Esophagus muscularis mucosa (tissue), 4 donors: ENCODE data around the gene ID3. TPM values are rescaled to one million over a fixed set of nuclear protein-coding genes. Genes with fewer than 3 reads are reported as not detected.

Source experiments
- DNase-seq: peaks from one replicate; pipeline ENCODE4 v3.0.0-alpha.2; 2017; ENCODE audit errors: extremely low spot score
- H3K27ac ChIP-seq, 4 donors: fragments of 200-600 bp; sonication (generic); replicated peaks in 1 of 4; 1 replicate in 3 of 4; 2 replicates in 1 of 4; pipeline ENCODE4 v1.5.1; 2016 to 2019; ENCODE audit warnings: mild to moderate bottlenecking in 1 of 4
- H3K27me3 ChIP-seq, 4 donors: fragments of 200-600 bp; sonication (generic); one replicate each; pipeline versions ENCODE4 v1.5.1 to v1.6.0; 2016 to 2019
- H3K36me3 ChIP-seq, 4 donors: fragments of 200-600 bp; sonication (generic); one replicate each; pipeline ENCODE4 v1.5.1; 2016 to 2019
- H3K4me1 ChIP-seq, 4 donors: fragments of 200-600 bp; sonication (generic); one replicate each; pipeline ENCODE4 v1.5.1; 2016 to 2019
- H3K4me3 ChIP-seq, 4 donors: fragments of 200-600 bp; sonication (generic); 1 replicate in 2 of 4; 2 replicates in 2 of 4; pipeline ENCODE4 v1.5.1; 2016 to 2019; ENCODE audit warnings: mild to moderate bottlenecking in 4 of 4, moderate library complexity in 1 of 4
- H3K9me3 ChIP-seq, 4 donors: fragments of 200-600 bp; sonication (generic); 1 replicate in 3 of 4; 2 replicates in 1 of 4; pipeline ENCODE4 v1.5.1; 2016 to 2019
- CTCF ChIP-seq, 3 experiments: fragments of 200-600 bp in 2 of 3; fragments of 450-650 bp in 1 of 3; sonication (generic) in 2 of 3; IDR thresholded peaks; one replicate each; pipeline ENCODE4 v1.5.1; 2017 to 2019; ENCODE audit warnings: antibody characterized with exemption in 3 of 3, mild to moderate bottlenecking in 2 of 3, moderate library complexity in 1 of 3
- EP300 ChIP-seq: sonication (generic); formaldehyde crosslinking; IDR thresholded peaks from one replicate; pipeline ENCODE4 v1.6.1; 2017; ENCODE audit warnings: antibody characterized with exemption
- POLR2A ChIP-seq: fragments of 450-650 bp; IDR thresholded peaks from one replicate; pipeline ENCODE4 v1.6.1; 2017; ENCODE audit warnings: antibody characterized with exemption, moderate library complexity, mild to moderate bottlenecking, low read depth
- POLR2AphosphoS5 ChIP-seq, 2 donors: sonication (generic); formaldehyde crosslinking; IDR thresholded peaks; one replicate each; pipeline ENCODE4 v1.6.1; 2017; ENCODE audit warnings: antibody characterized with exemption in 2 of 2
- WGBS: methylation state at CpG from one replicate; pipeline ENCODE4 v1.1.5; 2018; 5-methylcytosine and 5-hydroxymethylcytosine counted together
- intact Hi-C: fragments of 100-400 bp; cut with DNase I; formaldehyde crosslinking; loops from one replicate; pipeline ENCODE4 v1.15.1; 2023
- total RNA-seq, 4 donors: library from RNA; depleted of rRNA; stranded (reverse); fragments of >200 nt; gene quantifications; one replicate each; pipeline versions ENCODE4 v1.1.0 to v1.2.1, GENCODE V29; 2016

Gene ID3
- total RNA-seq, 4 donors from 2014 or later, result 75.2 to 352 (median 274) TPM

DNA sequence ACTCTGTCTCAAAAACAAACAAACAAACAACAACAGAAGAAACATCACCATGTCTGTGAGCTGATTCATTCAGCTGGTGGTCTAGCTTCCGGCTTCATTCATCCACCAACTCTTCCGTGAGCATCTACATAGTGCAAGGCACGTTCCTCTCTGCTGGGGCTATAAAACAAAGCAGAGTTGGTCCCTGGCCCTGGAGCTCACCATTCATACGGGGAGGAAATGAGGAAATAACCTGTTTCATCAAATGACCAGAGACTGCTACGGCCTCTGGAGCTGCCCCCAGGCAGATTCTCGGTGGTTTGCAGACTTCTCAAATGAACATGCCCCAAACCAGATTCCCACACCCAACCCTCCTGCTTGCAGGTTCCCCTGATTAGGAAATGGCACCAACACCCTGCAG, 41.0 kb upstream of the ID3 start:
- no peaks in the 10 kb centered on the region for H3K27me3 ChIP-seq
- intact Hi-C loops, result no loop called here
- TF ChIP-seq POLR2A (no peak), POLR2AphosphoS5 (IDR thresholded peaks at IDR 0.05) (no peak), EP300 (no peak), CTCF (IDR thresholded peaks at IDR 0.05) (no peak)
- no peaks in the 10 kb centered on the region for H3K9me3 ChIP-seq
- DNase-seq, result no peak
- H3K4me1 ChIP-seq, result no peaks in the 10 kb centered on the region
- WGBS, result 80% methylated on average over 6 of the region's 6 CpGs
- H3K27ac ChIP-seq, result no peak overlapping the region
- no peak overlapping the region for H3K4me3 ChIP-seq
- H3K36me3 ChIP-seq, result no peaks in the 10 kb centered on the region

GRCh38 chr1:23599125-23599524, 39.8 kb upstream of the ID3 start:
- 86% methylated on average over 1 of the region's 1 CpG for WGBS
- intact Hi-C loops, result no loop called here
- no peaks in the 10 kb centered on the region for H3K4me1 ChIP-seq
- H3K9me3 ChIP-seq, result no peaks in the 10 kb centered on the region
- H3K27me3 ChIP-seq, result no peaks in the 10 kb centered on the region
- TF ChIP-seq POLR2AphosphoS5 (IDR thresholded peaks at IDR 0.05) (no peak), EP300 (no peak), CTCF (IDR thresholded peaks at IDR 0.05) (no peak), POLR2A (no peak)
- DNase-seq, result no peak
- no peak overlapping the region for H3K4me3 ChIP-seq
- no peak overlapping the region for H3K27ac ChIP-seq
- H3K36me3 ChIP-seq, result no peaks in the 10 kb centered on the region

- TF ChIP-seq EP300, result no peak
- no peak for TF ChIP-seq CTCF (IDR thresholded peaks at IDR 0.05)
- TF ChIP-seq POLR2AphosphoS5 (IDR thresholded peaks at IDR 0.05), result no peak
- no peak for TF ChIP-seq POLR2A
- H3K36me3 ChIP-seq, result no peaks in the 10 kb centered on the region
- 80% methylated on average over 8 of the region's 8 CpGs for WGBS
These were observed 39.1 kb upstream of the ID3 start for GRCh38 chr1:23598424-23598823.

GRCh38 chr1:23597635-23598388, 38.5 kb upstream of the ID3 start:
- intact Hi-C loops, result no loop called here
- H3K4me1 ChIP-seq, result peaks cover 0 to 6% (median 5%) of the 10 kb centered on the region in 4 donors
- H3K36me3 ChIP-seq, result no peaks in the 10 kb centered on the region
- H3K27ac ChIP-seq, result no peak overlapping the region
- DNase-seq, result no peak
- H3K27me3 ChIP-seq, result no peaks in the 10 kb centered on the region
- no peaks in the 10 kb centered on the region for H3K9me3 ChIP-seq
- H3K4me3 ChIP-seq, result no peak overlapping the region
- TF ChIP-seq EP300, result no peak
- no peak for TF ChIP-seq CTCF (IDR thresholded peaks at IDR 0.05)
- no peak for TF ChIP-seq POLR2A
- TF ChIP-seq POLR2AphosphoS5 (IDR thresholded peaks at IDR 0.05), result no peak
- 81% methylated on average over 4 of the region's 4 CpGs for WGBS

More at GRCh38 chr1:23598424-23598823, 39.1 kb upstream of the ID3 start:
- no peak for DNase-seq
- H3K27ac ChIP-seq, result no peak overlapping the region
- H3K4me1 ChIP-seq, result peaks cover 0 to 5% (median 4%) of the 10 kb centered on the region in 4 donors
- H3K4me3 ChIP-seq, result no peak overlapping the region
- intact Hi-C loops, result no loop called here
- H3K9me3 ChIP-seq, result no peaks in the 10 kb centered on the region
- no peaks in the 10 kb centered on the region for H3K27me3 ChIP-seq
